HG03558 (cell line): ENCODE results near the gene KCTD4.

Experiments used
- ATAC-seq: cut with Tn5 transposase; IDR thresholded peaks from one replicate; pipeline ENCODE4 v1.9.1; 2021; ENCODE audit warnings: moderate number of reproducible peaks; ENCODE audit not compliant: unreplicated experiment; ENCODE audit errors: extremely low read depth

The KCTD4 gene

DNA sequence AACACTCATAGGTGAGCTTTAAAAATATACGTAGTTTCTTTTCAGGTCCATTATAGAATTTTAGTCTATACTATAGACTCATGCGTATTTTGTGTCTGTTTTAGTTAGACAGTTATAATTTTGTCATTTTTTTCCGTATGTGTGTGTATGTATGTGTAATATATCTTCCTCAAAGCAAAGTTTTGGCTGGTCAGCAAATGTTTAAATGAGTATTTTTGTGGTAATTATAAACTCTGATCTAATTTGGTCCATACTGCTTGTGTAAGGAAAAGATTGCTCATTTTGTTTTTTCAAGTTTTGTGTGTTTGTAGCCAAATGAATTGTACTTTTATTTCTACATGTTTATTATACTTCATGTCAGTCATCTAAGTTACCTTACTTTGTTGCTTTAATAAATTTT lies 20.5 kb downstream of the KCTD4 start:
- no peak for ATAC-seq

DNA sequence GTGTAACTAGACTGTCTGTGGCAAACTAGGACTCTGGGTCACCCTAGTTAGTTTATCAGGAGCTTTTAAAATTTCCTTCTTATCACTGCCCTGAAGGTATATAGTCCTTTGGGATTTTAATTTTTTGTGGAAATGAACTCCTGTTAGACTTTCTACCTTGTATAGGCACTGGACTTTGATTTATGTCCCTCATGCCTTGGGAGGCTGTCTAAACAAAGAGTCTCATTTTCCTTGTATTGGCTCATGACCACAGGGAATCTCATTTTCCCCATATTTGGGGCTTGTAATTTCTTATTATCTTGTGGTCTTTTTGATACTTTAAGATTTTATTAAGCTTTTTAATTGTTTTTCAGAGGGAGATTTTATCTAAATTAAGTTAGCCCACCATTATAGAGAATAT lies 21.4 kb downstream of the KCTD4 start:
- no peak for ATAC-seq

DNA sequence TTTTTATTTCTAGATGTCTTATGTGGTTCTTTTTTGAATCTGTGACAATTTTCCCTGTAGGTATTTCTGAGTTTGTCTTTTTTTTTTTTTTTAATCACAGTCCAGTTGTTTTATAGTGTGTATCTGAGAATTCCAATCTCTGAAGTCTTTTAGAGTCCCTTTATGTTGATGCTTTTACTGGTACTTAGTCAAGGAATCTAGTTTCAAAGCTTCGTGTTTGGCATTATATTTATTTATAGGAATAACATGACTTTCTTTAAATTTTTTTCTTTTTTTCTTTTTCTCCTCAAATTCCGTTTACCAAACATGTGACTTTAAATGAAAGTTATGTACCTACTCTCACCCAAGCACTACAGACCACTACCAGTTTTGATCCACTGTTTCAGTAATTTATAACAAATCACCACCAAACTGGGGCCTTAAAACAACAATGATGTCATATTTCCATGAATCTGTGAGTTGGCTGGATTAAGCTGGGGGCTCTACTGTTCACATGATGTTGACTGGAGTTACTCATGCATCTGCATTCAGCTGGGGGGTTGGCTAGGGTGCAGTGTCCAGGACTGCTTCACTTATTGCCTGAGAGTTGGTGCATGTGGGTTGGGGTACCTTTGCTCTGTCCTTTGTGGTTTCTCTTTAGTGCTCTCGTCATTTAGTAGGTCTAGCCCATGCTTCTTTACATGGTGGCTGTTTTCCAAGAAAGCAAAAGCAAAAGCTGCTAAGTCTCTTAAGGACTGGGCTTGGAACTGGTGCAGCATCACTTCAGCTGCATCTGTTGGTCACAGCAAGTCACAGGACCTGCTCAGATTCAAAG lies 22.3 kb downstream of the KCTD4 start:
- no peak for ATAC-seq

DNA sequence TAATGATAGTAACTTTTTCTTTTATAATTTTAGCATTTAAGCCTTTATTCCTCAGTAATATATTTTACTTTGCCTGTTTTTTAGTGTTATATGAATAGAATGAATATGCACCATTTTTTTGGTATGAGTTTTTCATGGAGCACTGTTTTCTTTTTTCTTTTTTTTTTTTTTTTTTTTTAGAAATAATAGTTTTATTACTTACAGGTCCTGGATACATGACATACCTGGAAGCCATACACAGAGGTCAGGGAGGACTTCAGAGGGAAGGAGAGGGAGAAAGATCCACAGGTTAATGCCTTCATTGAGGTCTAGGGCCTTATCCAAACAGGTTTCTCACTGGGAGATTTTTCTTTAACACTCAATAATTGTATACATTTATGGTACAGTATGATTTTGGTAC lies 26.4 kb downstream of the KCTD4 start:
- ATAC-seq = no peak

DNA sequence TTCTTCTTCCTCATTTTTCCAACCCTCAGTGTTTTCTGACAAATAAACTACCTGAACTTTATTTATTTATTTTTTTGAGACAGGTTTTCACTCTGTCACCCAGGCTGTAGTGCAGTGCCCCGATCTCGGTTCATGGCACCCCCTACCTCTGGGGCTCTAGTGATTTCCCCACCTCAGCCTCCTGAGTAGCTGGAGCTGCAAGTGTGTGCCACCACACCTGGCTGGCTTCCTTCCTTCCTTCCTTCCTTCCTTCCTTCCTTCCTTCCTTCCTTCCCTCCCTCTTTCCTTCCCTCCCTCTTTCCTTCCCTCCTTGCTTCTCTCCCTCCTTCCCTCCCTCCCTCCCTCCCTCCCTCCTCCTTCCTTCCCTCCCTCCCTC lies 32.3 kb downstream of the KCTD4 start:
- ATAC-seq = no peak

DNA sequence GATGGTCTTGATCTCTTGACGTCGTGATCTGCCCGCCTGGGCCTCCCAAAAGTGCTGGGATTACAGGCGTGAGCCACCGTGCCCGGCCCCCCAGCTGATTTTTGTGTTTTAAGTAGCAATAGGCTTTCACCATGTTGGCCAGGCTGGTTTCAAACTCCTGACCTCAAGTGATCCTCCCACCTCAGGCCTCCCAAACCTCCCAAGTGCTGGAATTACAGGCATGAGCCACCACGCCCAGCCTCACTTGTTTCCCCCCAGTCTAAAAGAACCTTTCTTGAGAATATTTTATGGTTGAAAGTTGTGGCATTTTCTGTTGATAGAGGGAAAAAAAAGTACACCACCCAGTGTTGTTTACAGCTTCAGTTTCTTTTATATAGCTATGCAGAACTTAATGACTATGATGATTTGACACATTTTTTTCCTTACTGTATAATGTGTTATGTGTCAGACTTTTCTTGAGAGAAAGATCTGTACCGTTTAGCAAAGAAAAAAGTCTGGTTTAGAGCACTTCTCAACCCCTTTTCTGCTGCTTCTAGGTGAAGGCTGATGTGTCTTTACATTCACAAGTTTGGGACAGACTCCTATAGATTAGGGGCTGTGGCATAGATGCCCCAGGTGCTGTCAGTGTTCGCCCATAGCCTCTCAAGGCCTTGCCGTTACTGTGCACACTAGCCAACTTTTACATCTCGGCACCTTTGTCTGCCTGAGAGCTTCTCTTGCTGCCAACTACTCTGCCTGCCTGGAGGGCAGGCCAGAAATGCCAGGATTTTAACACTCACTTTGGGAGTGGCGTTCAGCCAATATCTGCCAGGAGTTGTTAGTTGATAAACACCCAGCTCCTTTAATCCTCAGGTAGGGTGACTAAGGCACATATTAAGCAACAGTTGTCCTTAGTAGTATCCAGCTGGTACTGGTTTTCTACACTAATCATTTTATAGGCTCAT lies 33.0 kb downstream of the KCTD4 start:
- no peak for ATAC-seq

DNA sequence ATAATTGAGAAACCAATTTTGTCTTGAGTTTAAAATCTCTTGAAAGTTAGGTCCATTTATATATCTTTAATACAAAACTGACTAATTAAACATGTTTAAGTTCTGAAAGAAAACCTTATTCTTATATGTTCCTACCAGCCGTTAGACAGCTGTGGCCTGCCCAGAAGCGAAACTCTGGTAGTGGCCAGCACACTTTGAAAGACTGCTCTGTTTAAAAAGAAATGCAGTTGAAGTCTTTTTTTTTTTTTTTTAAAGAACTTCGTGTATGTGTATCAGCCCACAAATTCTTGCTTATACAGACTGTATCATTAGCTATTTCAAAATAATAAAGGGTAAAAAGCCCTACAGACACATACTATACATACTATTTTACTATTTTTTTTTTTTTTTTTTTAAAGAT lies 34.0 kb downstream of the KCTD4 start:
- ATAC-seq = no peak

DNA sequence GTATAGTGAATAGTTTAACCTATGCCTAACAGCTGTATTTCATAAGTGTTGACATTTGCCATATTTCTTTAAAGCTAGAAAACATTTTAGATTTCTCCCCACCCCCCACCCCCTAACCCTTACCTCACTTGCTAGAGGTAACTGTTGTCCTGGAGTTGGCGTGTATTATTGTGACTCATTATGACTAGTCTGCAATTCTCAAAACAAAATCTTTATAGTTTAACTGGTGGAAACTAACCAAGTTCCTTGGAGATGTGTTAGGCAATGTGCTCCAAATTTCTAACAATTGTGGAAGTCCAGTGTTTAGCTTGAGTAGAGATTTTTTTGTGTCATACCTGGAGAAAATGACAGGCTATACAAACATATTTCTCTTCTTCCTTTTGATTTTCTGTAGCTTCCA lies 38.0 kb downstream of the KCTD4 start:
- no peak for ATAC-seq

DNA sequence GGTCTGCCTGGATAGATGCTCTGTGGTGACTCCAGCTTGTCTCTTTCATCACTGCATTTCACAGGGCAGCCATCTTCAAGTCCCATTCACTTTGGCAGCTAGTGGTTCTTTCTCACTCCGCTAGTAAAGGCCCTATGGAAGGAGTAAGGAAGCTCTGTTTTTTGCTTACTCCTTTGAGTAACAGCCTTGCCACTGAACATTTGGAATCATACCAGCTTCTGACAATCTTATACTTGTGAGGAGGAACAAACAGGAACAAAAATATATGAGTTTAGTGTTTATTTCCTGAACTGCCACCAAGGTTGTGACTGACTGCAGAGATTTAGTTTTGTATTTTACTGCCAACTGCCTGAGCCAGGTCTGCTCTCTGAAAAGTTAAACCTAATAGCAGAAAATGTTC lies 38.7 kb downstream of the KCTD4 start:
- ATAC-seq = no peak

DNA sequence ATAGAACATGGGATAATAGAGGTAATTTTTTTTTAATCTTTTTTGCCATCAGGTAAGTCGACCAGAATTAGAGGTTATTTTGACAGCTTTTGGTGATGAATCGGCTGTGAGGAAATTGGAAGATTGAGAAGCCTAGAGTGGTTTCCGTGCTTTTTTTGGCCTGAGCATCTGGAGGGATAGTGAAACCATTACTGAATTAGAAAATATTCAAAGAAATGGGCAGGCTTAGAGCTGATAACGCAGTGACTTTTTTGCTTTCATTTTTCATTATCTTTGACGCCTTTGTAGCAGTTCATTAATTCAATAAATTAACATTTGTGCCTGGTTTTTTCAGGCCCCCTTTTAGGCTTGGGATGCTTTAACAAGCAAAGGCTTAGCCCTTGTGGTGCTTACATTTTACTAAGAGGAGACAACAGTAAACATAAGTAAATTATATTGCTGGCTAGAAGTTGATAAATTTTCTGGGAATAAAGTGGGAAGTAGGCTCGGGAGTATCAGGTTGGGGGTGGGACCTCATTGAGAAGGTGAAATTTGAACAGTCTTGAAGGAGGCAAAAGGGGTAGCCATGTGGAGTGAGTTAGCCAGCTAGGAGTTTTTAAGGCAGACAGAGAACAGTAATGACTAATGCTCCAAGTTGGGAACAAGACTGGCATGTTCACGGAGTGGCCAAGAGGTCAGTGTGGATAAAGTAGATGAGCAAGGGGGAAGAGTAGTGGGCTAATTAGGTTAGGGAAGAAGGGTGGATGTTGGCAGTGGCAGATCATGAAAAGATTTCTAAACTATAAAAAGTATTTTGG lies 44.1 kb downstream of the KCTD4 start:
- no peak for ATAC-seq

DNA sequence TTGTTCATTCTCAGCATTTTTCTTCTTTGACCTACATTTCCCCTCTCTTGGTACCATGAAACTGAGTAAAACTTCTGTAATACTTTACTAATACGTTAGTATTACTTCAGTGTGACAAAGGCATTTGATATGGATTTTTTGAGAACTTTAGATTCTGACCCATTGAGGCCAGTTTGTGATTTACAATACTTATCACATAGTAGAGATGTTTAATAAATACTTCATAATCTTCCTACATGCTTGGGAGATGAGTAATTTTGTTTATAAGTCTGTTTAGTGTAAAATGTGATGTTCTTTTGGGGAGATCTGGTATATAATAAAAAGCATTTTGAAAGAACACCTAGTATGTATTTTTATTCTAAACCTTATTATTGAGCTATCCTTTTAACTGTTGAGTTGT lies 50.9 kb downstream of the KCTD4 start:
- no peak for ATAC-seq

DNA sequence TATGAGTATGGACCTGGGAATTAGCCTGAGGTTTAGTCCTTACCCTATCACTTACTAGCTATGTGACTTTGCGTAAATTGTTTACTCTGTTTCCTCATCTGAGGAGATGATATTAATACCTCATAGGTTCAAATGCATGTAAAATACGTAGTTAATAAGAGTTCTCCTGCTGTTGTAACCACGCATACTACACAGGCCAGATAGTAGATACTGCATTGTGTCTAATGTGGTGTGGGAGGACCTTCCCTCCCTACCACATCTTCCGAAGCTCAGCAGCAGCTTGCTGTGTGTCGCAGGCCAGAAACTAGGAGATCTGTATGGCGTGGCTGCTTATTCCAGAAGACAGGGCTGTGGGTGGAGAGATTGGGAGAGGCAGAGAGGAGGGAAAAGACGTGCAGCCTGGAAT lies 57.5 kb downstream of the KCTD4 start:
- no peak for ATAC-seq
